Fibroblast of skin of right quadriceps (primary cell): ENCODE data around the gene PTPRN2.

Experiments used
- DNase-seq: peaks from one replicate; pipeline ENCODE4 v3.0.0-alpha.2; 2013

PTPRN2 gene

DNA sequence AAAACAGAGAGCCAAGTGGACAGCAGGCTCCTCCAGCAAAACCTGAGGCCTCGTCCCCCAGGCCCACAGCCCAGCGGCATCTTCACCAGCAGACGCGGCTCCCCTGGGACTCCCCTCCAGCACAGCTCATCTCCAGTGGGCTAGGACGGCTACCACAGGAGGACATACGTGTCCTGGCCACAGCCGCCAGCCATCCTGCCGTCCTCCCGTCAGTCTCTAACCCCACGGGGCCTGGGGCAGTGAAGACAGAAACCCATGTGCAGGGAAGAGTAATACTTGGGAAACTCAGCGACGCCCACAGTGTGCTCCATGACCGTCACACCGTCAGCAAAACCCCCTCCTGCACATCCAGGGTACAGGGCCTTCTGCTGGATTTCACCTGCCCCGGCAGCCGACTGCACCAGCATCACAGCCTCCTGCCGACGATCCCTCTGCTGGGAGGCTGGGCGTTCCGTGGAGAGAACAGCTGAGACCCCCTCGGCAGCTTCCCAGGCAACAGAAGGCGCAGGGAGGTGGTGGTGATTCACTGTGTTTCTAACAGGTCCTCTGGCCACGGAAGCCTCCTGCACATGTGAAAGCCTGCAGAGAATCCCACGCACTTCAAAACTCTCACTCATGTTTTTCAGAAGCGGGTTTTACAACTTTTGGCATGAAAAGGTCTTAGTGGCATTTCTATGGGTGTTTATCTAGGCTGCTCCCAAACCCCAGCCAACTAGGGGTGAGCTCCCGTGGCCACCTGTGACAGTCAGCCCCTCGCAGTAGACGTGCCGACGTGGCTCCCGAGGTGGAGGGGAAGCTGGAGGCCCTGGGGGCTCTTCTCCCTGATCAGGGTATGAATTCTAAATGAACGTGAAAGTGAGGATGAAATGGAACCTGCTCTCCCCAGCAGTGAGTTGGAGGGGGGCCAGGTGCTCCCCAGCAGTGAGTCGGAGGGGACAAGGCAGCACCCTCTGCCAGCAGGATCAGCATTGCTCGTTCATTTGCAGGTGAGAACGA is 513.5 kb downstream of the PTPRN2 start:
- no peak for DNase-seq

- DNase-seq: no peak
Measured at GRCh38 chr7:158072991-158073730, 514.5 kb downstream of the PTPRN2 start.

- no peak for DNase-seq
Measured at GRCh38 chr7:158070222-158070920, 517.3 kb downstream of the PTPRN2 start.

DNA sequence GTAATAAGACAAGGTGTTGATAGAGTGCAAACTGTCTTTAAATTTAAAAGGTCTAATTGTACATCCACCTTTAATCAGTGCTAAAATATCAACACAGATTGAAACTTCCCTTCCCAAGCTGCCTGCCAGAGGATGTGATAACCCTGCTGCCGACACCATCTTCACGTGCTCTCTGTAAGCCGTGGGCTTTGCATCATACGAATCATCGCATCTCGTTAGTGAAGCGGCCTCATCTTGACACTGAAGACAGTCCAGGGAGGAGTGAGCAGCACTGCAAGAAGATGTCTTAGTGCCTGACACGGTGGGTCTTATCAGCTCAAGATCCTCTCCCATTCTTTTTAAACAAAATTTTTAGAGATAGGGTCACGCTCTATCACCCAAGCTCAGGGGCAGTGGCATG is 518.8 kb downstream of the PTPRN2 start:
- no peak for DNase-seq

- no peak for DNase-seq
Measured at GRCh38 chr7:158067931-158068482, 519.6 kb downstream of the PTPRN2 start.

DNA sequence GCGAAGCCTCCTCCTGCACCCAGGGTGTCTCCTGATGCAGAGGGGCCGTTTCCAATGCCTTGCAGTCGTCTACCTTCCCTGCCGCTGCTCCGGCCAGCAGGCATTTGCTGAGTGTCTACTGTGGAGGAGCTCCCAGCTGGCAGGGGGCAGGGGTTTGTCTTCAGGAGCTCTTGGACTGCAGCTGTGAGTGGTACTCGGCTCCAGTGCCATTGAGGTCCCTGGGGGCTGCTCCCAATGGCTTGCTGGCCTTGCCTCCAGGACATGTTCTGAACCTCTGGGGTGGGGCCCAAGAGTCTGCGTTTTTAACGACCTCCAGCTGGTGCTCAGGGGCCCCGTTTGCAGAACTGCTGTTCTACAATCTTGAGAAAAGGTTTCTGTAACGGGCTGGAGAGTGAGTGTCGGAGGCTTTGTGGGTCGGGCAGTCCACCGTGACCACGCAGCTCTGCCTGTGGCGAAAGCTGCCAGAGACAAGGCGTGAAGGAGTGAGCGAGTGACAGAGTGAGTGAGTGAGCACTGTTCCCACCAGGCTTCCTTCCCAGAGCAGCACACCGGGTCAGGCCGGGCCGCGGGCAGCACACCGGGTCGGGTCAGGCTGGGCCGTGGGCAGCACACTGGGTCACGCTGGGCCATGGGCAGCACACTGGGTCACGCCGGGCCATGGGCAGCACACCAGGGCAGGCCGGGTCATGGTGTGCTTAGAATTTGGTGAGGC is 520.2 kb downstream of the PTPRN2 start:
- DNase-seq: no peak

- DNase-seq: no peak
Measured at GRCh38 chr7:158066085-158066484, 521.5 kb downstream of the PTPRN2 start.

GRCh38 chr7:158065340-158065739 is 522.3 kb downstream of the PTPRN2 start:
- DNase-seq: no peak

DNA sequence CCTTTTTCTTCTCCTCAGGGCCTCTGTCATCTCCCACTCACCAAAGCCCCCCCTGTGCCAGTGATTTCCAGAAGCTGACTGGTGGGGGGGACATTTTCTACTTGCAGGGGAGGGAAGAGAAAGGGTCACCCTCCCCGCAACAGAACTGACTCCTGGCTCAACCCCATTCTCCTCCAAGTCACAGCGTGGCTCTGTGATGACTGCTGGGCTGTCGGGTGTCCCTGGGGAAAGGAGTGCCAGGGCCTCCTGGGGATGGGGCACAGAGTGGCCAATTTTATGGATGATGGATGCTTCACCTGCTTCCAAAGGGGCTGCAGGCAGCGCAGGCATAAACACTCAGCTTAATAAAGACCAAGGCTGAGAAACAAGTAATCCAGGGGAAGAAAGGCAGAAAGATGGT is 523.0 kb downstream of the PTPRN2 start:
- DNase-seq: no peak

GRCh38 chr7:158063850-158064610 is 523.6 kb downstream of the PTPRN2 start:
- no peak for DNase-seq

DNA sequence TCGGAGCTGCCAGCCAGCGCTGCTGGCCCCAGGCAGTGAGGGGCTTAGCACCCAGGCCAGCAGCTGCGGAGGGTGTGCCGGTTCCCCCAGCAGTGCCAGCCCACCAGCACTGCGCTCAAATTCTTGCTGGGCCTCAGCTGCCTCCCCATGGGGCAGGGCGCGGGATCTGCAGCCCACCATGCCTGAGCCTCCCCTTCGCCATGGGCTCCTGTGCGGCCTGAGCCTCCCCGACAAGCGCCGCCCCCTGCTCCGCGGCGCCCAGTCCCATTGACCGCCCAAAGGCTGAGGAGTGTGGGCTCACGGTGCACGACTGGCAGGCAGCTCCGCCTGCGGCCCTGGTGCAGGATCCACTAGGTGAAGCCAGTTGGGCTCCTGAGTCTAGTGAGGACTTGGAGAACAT is 525.0 kb downstream of the PTPRN2 start:
- no peak for DNase-seq

- no peak for DNase-seq
Measured at GRCh38 chr7:158061884-158062656, 525.6 kb downstream of the PTPRN2 start.

- no peak for DNase-seq
Measured at GRCh38 chr7:158061026-158061630, 526.5 kb downstream of the PTPRN2 start.

GRCh38 chr7:158060216-158060615 is 527.4 kb downstream of the PTPRN2 start:
- DNase-seq: no peak

GRCh38 chr7:158057446-158057845 is 530.2 kb downstream of the PTPRN2 start:
- no peak for DNase-seq

GRCh38 chr7:158056761-158057160 is 530.9 kb downstream of the PTPRN2 start:
- no peak for DNase-seq

DNA sequence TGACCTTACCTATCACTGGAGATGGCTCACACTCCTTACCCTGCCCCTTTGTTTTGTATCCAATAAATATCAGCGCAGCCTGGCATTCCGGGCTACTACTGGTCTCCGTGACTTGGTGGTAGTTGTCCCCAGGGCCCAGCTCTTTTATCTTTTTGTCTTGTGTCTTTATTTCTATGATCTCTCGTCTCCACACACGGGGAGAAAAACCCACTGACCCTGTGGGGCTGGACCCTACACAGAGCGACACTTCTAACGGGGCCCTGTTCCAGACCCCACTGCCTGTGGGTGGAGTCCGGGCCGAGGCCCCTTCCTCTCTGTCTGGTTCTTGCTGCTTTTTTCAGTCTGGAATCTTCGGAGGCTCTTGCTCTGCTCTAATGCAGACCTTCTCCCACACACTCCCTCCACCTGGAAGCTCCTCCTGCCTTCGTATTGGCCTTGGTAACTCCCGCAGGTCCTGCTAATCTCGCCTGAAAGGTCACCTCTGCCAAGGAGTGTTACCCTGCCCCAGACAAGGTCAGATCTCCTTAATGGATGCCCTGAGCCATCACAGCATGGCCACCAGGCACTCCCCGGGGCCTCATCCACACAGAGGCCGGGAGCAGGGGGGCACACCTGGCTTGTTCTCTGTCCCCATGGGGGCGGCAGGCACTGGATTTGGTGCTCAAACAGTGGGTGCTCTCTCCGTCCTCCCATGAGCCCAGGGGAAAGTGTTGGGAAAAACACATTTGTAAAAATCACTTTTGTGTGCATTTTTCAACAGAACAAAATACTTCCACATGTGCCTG is 531.7 kb downstream of the PTPRN2 start:
- no peak for DNase-seq

DNA sequence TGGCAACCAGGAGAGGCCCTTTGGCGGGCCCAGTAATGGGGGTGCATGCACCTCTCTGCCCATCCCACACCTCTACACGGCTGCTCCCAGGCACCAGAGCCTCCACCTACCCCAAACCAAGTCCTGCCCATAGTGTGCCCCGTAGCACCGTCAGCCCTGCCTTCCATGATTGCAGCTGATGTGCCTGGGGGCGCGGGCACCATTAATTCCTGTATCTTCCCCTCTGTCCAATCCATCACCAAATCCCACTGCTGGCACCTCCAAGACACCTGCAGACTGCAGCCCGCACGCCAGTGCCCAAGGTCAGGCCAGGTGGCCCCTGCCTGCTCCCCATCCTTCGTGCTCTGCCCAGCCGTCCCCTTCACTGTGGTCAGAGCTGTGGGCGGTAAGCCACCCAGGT is 533.0 kb downstream of the PTPRN2 start:
- DNase-seq: no peak

GRCh38 chr7:158054081-158054480 is 533.5 kb downstream of the PTPRN2 start:
- no peak for DNase-seq
